Stimulated activated naive CD8-positive, alpha-beta T cell treated with anti-CD3 and anti-CD28 coated beads, Interleukin-15, Interleukin-2, amounts not matched to agents 100 U/mL and 50 U/mL, for 24 hours (primary cell): ENCODE data around the gene COA5.

Experiments used
- ATAC-seq: fragments of 150-1000 bp; cut with Tn5 transposase; one replicate; pipeline ENCODE4 v1.10.0; 2021
- DNase-seq: peaks from one replicate; pipeline ENCODE4 v3.0.0; 2021

COA5 gene

DNA sequence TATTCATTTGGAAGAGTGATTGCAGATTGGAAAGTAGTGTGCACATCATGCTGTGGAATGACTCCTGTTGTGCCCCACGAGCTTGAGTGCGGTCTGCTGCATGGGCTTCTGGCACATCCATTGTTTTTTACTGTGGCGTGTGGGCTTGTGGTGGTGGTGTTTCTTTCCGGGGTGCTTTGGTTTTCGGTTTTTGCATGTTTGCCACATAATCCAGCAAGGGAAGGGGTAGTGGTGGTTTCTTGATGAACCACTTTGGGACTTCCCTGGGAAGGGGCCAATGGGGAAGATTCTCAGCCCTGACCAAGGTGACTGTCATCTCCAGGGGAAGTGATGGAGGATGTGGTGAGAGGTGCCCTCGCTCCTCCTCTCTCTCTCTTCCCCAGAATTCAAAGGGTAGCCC, 57.0 kb downstream of the COA5 start:
- peak; percentile 60 for DNase-seq
- peak; percentile 79 for ATAC-seq

DNA sequence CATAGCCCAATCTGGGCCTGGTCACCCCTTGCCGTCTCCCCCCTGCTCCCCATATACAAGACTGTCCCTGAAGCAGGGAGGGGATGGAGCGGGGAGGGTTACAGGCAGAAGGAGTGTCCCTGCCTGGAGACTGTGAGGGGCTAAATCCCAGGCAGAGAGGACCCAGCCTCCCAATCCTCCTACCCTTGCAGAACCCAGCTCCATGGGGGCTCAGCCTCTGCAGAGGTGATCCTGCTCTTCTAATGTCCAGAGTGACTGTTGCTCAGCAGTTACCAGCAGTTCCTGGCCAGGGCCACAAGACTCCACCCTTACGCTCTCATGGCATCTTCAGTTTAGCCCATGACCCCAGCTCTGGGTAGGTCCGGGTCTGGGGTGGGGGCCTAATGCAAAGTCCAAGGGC, 58.1 kb downstream of the COA5 start:
- no peak for ATAC-seq

More for the DNA sequence above, 58.1 kb downstream of the COA5 start:
- no peak for DNase-seq
